HG03439 (cell line): Measurements from ENCODE around the gene CEP97.
"Not testable (repeated sequence)": the region's sequence is repeated elsewhere in the genome, so short reads cannot be mapped to it uniquely, and the experiment has no call there.

Experiments used
- ATAC-seq: cut with Tn5 transposase; IDR thresholded peaks from one replicate; pipeline ENCODE4 v1.9.1; 2021; ENCODE audit warnings: mild to moderate bottlenecking, moderate library complexity; ENCODE audit not compliant: unreplicated experiment

Gene CEP97

DNA sequence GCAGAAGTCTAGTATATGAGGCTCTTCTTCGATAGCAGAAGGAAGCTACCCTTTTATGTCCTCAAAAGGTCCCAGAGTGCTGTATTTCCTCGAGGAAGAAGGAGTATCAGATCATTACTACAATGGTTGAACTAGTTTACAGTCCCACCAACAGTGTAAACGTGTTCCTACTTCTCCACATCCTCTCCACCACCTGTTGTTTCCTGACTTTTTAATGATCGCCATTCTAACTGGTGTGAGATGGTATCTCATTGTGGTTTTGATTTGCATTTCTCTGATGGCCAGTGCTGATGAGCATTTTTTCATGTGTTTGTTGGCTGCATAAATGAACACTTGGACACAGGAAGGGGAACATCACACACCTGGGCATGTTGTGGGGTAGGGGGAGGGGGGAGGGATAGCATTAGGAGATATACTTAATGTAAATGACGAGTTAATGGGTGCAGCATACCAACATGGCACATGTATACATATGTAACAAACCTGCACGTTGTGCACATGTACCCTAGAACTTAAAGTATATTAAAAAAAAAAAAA, 53.4 kb downstream of the CEP97 start:
- not testable (repeated sequence) for ATAC-seq

DNA sequence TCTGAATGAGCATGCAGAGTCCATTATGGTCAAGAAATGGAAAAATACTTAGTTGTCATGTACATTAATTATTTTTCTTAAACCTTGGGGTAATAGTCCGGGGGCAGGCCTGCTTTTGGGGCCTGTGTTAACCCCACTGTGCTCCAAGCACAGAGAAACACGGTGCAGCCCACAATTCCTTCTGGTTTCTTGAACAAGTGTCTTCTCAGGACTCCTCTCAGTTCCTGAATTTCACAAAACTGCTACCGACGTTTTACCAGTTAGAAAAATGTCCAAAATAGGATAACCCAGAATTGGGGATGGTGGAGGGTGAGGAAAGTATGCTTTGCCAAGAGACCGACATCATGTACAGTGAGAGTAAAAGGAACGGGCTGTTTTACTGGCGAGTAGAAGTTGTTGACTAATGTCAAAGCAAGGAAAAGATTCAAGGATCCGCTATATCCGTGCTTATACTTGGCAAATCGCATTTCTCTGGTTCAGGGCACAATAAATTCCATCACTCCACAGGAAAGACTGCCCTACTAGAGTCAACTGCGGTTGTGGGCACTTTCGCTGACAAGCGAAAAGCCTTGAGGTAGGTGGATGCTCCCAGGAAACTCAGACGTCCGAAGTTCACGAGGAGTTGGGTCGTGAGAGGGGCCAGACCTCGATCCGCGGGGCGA, 54.1 kb downstream of the CEP97 start:
- ATAC-seq: no peak

DNA sequence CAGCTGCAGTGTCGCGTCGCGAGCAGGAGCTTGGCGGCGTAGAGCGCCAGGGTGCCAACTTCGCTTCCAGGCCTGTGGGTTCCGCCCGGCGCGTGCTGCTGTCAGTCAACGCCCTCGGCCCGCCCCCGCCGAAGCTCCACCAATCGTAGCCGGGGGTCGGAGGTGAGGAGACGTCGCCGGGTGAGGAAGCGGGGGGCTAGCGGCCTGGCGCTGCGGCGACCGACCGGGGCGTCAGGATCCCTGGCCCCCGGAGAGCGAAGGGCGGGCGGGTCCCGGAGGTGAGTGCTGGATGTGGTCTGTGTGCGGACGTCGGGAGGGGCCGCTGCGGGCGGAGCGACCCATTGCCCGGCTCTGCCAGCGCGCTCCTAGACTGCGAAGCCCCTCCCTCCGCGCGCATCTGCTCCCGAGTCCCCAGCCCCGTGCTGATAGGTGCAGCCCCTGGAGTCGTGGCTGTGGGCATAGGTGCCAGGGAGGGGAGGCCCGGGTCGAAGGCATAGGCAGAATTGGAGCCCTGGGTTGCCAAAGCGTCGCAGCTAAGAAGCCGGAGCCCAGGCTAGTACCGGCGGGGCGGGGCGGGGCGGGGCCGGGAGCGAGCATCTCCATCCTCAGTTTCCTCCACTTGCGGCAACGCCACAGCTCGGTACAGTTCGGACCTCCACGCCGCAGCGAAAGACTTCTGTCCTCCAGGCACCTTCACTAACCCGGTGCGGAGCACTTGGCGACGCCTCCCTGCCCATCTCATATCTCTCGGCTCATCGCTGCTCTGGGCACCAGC, 54.8 kb downstream of the CEP97 start, which contains the start of gene NXPE3:
TSS of gene NXPE3 (plus strand) at position 165 of the 775 bp plus-strand sequence. CDS start 6,386 bp downstream, outside the sequence.
- ATAC-seq: peak; percentile 97

DNA sequence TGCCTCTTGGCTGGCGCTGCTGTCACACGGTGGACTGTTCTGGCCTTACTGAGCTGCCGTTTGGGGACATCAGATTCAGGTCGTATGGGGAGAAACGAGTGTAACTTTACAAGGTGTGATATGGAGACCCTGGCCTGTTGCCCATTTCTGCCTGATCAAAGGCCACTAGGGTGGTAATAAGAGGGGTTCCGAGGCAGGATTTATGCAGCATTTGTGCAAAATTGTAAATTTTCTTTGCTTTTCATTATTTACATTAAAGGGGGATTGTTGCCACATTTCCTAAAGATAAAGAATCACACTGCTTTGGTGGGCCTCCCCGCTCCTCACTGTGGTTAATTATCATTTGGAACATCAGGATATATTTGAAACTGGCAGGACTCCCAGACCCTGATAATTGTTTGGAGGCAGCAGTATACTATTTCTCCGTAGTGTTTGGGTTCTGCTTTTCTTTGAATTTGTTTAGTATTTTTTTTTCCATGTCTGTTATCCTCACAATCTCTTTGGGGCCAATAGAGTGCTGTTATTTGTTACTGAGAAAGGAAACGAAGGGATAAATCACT, 55.5 kb downstream of the CEP97 start:
- ATAC-seq: no peak

DNA sequence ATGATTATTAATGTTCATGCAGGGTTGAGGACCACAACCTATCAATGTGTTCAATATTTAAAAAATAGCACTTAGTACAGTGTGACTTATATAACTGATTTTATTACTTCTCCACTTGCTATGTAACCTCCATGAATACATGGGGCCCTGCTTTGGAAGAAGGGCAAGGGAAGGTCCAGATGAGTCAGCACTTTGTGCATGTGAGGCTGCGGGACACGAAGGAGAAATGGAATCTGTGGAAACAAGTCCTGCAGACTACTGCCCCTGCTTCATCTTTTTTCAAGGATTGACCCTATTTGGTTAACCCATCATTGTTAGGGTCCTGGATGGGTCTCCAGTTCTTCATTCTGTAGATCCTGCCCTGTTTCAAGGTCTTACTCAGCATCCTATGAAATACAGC, 56.2 kb downstream of the CEP97 start:
- no peak for ATAC-seq

DNA sequence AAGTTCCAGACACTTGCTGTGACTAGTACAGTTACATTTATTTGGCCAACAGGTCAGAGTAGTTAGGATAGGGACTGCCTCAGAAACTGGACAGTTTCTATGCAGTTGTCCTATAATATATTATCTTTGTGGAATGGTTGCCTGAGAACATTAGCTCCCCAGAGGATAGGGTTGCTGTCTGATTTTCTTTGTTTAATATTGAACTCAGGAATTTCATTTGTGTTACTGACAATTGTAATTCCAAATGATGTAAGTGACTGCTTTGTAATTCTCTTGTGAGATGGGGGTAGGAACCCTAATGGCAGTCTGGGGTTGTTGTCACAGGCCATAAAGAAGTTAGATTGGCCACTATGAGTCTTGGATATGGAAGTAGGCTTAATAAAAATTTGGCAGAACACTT, 56.8 kb downstream of the CEP97 start:
- no peak for ATAC-seq

DNA sequence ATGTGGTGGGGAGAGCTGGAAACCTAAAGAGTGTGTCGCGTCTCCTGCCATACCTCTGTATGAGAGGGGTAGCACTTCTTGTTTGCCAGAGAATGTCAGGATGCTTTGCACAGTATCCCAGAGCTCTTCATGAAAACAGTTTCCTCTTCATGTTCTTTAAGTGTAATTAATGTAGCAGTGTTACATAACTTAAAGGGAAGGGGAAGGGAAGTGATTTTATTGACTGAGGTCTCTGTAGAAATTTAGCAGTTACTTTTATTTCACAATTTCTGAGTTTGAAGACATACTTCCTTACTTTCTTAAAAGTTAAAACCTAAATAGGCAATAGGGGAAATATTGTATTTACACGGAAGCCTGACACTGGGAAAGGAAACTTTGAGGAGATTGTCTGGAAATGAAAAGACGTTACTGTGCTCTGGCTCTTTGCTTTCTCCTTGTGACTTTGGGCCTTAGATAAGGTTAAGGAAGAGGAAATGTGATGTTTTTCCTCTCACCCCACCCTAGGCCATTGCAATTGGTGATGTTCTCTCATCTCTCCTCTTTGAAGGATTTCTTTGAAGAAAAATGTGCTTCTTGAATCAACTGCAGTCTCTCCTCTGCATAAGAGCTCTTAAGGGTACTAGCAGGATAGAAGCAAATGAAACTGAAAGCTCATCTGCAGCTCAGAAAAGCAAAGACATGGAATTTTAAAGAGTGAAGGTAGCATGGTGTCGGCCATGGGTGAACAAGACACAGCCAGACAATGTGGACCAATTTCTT, 60.6 kb downstream of the CEP97 start:
- ATAC-seq: no peak

DNA sequence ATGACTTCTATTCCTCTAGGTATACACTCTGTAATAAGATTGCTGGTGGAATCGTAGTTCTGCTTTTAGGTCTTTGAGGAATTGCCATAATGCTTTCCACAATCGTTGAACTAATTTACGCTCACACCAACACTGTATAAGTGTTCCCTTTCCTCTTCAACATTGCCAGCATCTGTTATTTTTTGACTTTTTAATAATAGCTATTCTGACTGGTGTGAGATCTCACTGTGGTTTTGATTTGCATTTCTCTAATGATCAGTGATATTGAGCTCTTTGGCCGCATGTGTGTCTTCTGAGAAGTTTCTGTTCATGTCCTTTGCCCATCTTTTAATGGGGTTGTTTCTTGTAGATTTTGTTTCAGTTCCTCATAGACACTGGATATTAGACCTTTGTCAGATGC, 67.4 kb downstream of the CEP97 start:
- ATAC-seq: peak; percentile 97

DNA sequence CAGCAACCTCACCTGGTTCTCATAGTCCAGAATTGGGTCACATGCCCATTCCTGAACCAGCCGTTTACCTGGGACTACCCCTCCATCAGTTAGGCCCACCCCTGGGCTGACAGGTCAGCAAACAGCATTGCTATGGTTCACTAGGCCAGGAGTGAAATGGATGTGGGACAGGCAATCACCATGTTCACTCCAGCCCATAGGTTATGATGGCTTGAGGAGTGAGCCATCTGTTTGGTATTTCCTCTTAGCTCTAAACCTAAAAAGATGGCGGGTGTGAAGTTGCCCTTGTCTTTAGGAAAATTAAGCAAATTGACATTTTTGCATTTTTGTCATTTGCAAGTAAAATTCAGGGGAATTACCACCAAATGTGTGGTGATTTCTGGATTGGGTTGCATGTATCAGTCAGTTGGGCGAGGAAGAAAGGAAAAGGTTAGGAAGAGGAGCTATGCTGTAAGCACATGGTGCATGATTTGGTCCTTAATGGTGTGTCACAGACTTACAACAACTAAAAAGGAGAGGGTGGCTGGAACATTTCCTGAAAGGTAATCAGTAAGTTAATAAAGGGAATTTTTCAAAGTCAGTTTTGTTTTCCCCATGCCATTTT, 71.8 kb downstream of the CEP97 start:
- ATAC-seq: no peak

DNA sequence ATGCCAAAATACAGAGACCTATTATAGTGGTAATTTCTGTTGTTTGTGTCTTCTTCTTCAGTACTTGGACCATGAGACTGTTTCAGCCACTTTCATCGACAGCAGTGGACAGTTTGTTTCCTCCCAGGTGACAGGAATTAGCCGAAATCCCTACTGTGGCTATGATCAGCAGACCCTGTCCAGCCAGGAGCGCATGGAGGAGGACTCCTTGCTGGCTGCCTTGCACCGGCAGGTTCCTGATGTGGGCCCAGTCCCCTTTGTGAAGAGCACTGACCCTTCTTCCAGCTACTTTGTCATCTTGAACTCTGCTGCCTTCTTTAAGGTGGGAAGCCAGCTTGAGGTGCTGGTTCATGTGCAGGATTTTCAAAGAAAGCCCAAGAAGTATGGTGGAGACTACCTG, 76.8 kb downstream of the CEP97 start:
- no peak for ATAC-seq

DNA sequence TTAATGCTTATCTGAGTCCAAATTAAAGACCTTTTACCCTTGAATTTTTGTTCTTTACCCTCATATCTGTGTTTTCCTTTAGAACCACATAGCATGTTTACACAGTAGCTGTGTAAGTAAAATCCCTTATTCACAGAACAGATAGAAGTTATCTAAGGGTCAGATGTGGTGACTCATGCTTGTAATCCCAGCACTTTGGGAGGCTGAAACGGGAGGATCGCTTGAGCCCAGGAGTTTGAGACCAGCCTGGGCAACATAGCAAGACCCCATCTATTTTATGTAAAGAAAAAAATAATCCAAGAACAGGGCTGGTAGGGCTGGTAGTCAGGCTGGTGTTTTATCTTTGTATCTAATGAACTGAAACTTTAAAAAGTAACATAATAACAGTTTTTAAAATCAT, 77.8 kb downstream of the CEP97 start:
- ATAC-seq: no peak

DNA sequence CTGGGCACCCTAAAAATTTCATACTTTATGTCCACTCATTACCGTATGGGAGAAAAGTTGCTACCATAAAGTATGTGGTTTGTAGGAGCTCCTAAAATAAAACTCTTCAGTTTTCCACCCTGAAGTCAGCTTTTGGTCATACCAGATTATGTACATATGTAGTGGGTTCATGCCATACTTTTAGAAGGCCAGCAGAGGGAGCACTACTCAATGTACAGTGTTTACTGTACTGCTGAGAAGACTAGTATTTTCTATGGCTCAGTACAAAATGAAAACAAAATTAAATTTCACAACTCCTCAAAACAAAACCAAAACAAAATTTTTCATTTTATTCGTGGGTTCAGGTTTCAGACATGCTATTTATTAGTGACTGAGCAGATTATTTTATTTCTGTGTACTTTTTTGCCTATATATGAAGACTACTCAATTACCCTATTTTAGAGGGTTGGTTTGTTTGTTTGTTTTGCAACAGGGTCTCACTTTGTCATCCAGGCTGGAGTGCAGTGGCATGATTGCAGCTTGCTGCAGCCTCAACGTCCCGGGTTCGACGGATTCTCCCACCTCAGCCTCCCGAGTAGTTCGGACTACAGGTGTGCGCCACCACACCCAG, 78.9 kb downstream of the CEP97 start:
- peak; percentile 97 for ATAC-seq

DNA sequence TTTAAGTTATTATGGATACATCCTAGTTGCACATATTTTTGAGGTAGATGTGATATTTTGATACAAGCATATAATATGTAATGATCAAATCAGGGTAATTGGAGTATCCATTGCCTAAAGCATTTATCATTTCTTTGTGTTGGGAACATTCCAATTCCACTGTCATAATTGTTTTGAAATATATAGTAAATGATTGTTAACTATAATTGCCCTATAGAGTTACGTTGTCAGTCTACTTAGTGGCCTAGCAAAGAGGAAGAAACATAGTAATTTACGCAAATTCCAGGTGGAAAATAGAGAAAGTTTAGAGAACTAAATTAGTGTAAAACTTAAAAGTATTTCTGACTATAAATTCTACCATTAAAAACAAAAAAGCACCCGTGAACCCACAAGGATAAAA, 79.5 kb downstream of the CEP97 start:
- ATAC-seq: no peak

DNA sequence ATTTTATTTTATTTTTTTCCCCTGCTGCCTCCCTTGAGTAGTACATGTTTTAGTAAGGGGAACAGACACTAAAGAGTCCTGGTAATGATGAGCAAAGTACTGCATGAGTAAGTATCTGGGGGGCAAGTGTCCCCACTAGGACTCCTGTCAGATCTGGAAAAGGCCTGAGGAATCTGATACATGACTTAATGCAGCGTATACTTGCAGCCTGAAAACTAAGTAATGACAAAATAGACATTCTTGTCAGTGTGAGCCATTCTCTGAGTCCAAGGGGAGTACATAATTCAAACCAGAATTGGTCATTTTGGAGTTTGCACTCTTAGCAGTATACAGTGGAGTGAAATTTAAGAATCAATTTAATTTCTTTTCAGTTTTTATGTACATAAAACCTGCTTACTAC, 82.1 kb downstream of the CEP97 start:
- no peak for ATAC-seq

DNA sequence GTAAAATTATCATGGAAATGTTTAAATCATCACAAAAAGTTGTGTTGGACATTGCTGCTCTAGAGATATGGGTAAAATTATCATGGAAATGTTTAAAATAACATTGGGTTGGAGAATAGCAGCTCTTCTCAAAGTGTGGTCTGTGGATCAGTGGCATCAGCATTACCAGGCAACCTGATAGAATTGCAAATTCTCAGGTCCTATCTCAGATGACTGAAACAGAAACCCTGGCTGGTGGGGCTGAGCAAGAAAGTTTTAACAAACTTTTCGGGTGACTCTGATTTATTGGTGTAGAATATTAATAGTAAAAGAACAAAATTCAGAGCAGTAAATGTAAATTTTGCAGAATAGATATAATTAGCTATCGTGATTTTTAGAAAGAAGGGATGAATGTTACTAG, 83.5 kb downstream of the CEP97 start:
- ATAC-seq: peak; percentile 53

DNA sequence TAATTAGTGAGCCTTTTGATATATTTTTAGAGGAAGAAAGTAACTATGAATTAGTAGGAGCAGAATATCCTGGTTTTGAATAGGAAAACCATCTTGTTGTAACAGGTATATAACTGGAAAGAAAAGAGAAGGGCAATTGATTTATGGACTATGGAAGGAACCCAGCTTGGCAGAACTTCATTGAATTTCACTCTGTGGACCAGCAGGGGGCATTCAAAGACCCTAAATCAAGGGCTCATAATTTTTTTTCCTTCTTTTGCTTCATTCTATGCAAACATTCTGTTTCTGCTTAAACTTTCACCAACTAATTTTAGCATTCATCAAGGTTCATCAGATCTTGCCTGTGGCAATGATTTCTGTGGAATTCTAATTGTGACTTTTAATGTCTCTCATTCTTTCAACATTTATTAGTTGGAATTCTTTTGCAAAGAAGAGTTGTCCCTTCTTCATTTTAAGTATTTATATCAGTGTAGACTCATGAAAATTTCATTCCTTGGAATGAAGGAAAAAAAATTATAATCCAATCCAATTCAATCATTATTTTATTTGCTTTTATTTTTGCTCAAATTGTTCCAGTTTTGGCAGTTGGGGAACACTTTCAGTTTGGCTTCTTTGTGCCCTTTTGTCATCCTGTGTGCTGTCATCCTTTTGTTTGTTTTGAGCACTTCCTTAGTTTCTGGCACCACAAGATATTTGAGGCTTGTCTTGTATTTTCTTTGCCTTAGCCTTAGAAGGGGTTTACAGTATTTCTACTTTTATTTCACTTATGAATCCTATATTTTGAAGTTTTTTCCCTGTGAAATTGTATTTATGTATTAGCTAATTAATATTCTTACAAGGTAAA, 85.0 kb downstream of the CEP97 start:
- ATAC-seq: no peak

DNA sequence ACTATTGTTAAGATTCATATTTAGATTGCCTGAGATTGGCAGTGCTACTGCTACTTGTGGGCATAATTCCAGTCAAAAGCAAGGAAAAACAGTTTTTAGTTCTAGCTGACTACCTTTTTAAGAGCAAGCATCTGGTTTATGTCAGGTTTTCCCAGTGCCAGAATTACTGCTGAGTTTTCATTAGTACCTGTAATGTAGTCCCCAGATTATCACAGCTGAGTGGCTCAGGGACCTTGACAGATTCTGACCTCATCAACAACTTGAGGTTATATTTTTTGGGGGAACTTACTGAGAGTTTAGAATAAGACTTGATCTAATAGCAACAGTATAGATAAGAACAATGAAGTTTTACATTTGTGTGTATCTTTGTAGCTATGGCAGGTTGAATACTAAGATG, 85.6 kb downstream of the CEP97 start:
- no peak for ATAC-seq

DNA sequence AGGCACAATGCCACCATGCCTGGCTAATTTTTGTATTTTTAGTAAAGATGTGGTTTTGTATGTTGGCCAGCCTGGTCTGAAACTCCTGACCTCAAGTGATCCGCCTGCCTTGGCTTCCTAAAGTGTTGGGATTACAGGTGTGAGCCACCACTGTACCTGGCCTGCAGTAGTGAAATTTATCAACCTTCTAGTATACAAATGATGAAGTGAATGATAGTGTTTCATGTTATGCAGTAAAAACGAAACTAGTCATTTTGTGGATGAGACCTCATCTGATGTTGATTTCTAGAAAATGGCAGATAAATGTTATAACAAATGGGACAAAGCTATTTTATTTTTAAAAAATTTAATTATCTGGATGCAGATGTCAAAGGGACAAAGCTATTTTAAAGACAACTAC, 87.5 kb downstream of the CEP97 start:
- ATAC-seq: no peak

DNA sequence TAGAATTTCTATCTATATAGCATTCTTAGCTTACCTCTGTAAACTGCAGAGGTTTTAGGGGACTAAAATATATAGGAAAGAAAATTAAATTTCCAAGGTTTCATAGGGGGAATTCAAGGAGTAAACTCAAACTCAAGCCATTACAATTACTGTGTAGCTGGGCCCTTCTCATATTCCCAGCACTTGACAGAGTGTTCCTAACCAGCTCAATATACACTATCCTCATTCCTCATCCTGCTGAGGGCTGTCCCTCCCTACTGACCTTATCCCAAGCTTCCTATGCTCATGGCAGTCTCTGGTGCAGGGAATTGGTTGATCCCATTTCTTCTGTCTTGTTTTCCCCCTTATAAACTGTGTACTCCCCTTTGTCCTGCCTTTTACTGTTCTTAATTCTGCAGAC, 88.5 kb downstream of the CEP97 start:
- ATAC-seq: no peak
